Activated naive CD8-positive, alpha-beta T cell treated with anti-CD3 and anti-CD28 coated beads, Interleukin-2, amount 10 ng/mL, durations not matched to agents 7 days and 5 days (primary cell): ENCODE data around the gene FXR1. TPM values are rescaled to one million over a fixed set of nuclear protein-coding genes. Genes with fewer than 3 reads are reported as not detected.
"Not testable (repeated sequence)": the region's sequence is repeated elsewhere in the genome, so short reads cannot be mapped to it uniquely, and the experiment has no call there.

Source experiments
- ATAC-seq: fragments of 150-1000 bp; cut with Tn5 transposase; one replicate; pipeline ENCODE4 v1.10.0; 2021; ENCODE audit warnings: low read depth, moderate library complexity
- POLR2A ChIA-PET: fragments of 350-600 bp; sonication (Branson Sonifier 250); formaldehyde crosslinking; loops from one replicate; lab custom pipeline; 2021; ENCODE audit warnings: antibody characterized with exemption; lab: Charles Lee
- DNase-seq: peaks from one replicate; pipeline ENCODE4 v3.0.0; 2021
- H3K27ac Mint-ChIP-seq: one replicate; pipeline ENCODE4 v1.8.0; 2022; ENCODE audit warnings: mild to moderate bottlenecking, mixed read lengths
- H3K27me3 Mint-ChIP-seq: one replicate; pipeline ENCODE4 v1.8.0; 2022; ENCODE audit warnings: mild to moderate bottlenecking, moderate library complexity, mixed read lengths
- H3K36me3 Mint-ChIP-seq: one replicate; pipeline ENCODE4 v1.8.0; 2021; ENCODE audit warnings: mild to moderate bottlenecking, mixed read lengths
- H3K4me1 Mint-ChIP-seq: one replicate; pipeline ENCODE4 v1.8.0; 2021; ENCODE audit warnings: mixed read lengths
- H3K4me3 Mint-ChIP-seq: one replicate; pipeline ENCODE4 v1.8.0; 2022; ENCODE audit warnings: mild to moderate bottlenecking, moderate library complexity, mixed read lengths
- H3K9me3 Mint-ChIP-seq: one replicate; pipeline ENCODE4 v1.8.0; 2021; ENCODE audit warnings: mixed read lengths
- total RNA-seq, 2 experiments: library from RNA; stranded (reverse); gene quantifications; one replicate each; pipeline ENCODE4 v1.2.3, GENCODE V29; 2021

The FXR1 gene
- total RNA-seq, 2 experiments from 2014 or later, result 140 TPM

- not testable (repeated sequence) for DNase-seq, H3K27ac Mint-ChIP-seq
- peaks cover 20% of the 10 kb centered on the region for H3K9me3 Mint-ChIP-seq
Observed at GRCh38 chr3:181002331-181002730, 89.9 kb downstream of the FXR1 start.

DNA sequence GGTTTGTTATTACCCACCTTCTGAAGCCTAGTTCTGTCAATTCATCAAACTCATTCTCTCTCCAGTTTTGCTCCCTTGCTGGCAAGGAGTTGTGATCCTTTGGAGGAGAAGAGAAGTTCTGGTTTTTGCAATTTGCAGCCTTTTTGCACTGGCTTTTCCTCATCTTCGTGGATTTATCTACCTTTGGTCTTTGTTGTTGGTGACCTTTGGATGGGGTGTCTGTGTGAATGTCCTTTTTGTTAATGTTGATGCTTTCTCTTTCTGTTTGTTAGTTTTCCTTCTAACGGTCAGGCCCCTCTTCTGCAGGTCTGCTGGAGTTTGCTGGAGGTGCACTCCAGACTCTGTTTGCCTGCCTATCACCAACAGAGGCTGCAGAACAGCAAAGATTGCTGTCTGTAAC lies 91.0 kb downstream of the FXR1 start:
- ATAC-seq, DNase-seq, H3K4me1 Mint-ChIP-seq, H3K27ac Mint-ChIP-seq, POLR2A ChIA-PET, H3K4me3 Mint-ChIP-seq, H3K36me3 Mint-ChIP-seq, H3K27me3 Mint-ChIP-seq: not testable (repeated sequence)
- peaks cover 20% of the 10 kb centered on the region for H3K9me3 Mint-ChIP-seq

More at GRCh38 chr3:181002331-181002730, 89.9 kb downstream of the FXR1 start:
- H3K27me3 Mint-ChIP-seq, POLR2A ChIA-PET, H3K4me1 Mint-ChIP-seq, ATAC-seq, H3K36me3 Mint-ChIP-seq, H3K4me3 Mint-ChIP-seq: not testable (repeated sequence)

DNA sequence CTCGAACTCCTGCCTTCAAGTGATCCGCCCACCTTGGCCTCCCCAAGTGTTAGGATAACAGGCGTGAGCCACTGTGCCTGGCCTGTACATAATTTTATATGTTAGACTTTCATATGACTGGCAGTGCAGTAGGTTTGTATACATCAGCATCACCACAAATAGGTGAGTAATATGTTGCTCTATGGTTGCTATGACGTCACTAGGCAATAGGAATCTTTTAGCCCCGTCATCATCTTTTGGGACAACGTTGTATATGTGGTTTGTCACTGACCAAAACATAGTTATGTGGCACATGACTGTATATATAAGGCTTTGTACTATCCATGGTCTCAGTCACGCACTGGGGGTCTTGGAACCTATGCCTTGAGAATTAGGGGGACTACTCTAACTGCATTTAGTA lies 94.1 kb downstream of the FXR1 start:
- ATAC-seq (no peak), DNase-seq (no peak)
- Mint-ChIP-seq H3K4me3 (no peak overlapping the region), H3K27ac (no peak overlapping the region), H3K9me3 (peaks cover 9% of the 10 kb centered on the region), H3K36me3 (no peaks in the 10 kb centered on the region), H3K27me3 (no peaks in the 10 kb centered on the region), H3K4me1 (no peaks in the 10 kb centered on the region)
- POLR2A ChIA-PET, result no interaction called here

DNA sequence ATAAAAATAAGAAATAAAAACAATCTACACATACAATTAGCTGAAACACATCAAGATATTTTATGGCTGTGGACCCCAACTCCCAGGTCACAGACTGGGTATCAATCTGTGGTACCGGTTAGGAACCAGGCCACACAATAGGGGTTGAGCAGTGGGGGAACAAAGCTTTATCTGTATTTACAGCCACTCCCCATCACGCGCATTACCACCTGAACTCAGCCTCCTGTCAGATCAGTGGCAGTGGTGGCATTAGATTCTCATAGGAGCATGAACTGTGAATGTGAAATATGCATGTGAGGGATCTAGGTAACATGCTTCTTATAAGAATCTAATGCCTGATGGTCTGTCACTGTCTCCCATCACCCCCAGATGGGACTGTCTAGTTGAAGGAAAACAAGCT lies 94.8 kb downstream of the FXR1 start:
- POLR2A ChIA-PET, result interaction anchor here (0.6 kb wide), 1 partner anchor 1357 kb away, joined by 4 read pairs; no protein-coding TSS in a partner anchor
- Mint-ChIP-seq H3K9me3 (peaks cover 4% of the 10 kb centered on the region), H3K4me3 (no peak overlapping the region), H3K4me1 (no peaks in the 10 kb centered on the region), H3K27ac (no peak overlapping the region), H3K36me3 (no peaks in the 10 kb centered on the region), H3K27me3 (no peaks in the 10 kb centered on the region)
- no peak for ATAC-seq
- no peak for DNase-seq

- POLR2A ChIA-PET, result no interaction called here
- Mint-ChIP-seq H3K4me1 (no peaks in the 10 kb centered on the region), H3K27ac (no peak overlapping the region), H3K9me3 (no peaks in the 10 kb centered on the region), H3K27me3 (peaks cover 2% of the 10 kb centered on the region), H3K36me3 (no peaks in the 10 kb centered on the region), H3K4me3 (no peak overlapping the region)
- DNase-seq (no peak), ATAC-seq (no peak)
Observed at GRCh38 chr3:181008796-181009195, 96.3 kb downstream of the FXR1 start.

GRCh38 chr3:181009225-181009624 lies 96.8 kb downstream of the FXR1 start:
- DNase-seq (no peak), ATAC-seq (no peak)
- no peaks in the 10 kb centered on the region for H3K4me1 Mint-ChIP-seq
- H3K36me3 Mint-ChIP-seq, result no peaks in the 10 kb centered on the region
- no peaks in the 10 kb centered on the region for H3K9me3 Mint-ChIP-seq
- no peak overlapping the region for H3K4me3 Mint-ChIP-seq
- H3K27me3 Mint-ChIP-seq, result peaks cover 2% of the 10 kb centered on the region
- H3K27ac Mint-ChIP-seq, result no peak overlapping the region
- POLR2A ChIA-PET, result no interaction called here

- no peak for ATAC-seq
- Mint-ChIP-seq H3K4me3 (no peak overlapping the region), H3K27ac (no peak overlapping the region), H3K9me3 (no peaks in the 10 kb centered on the region), H3K4me1 (no peaks in the 10 kb centered on the region), H3K27me3 (peaks cover 2% of the 10 kb centered on the region), H3K36me3 (no peaks in the 10 kb centered on the region)
- DNase-seq, result no peak
- POLR2A ChIA-PET, result no interaction called here
Observed at GRCh38 chr3:181017690-181018089, 105.2 kb downstream of the FXR1 start.

DNA sequence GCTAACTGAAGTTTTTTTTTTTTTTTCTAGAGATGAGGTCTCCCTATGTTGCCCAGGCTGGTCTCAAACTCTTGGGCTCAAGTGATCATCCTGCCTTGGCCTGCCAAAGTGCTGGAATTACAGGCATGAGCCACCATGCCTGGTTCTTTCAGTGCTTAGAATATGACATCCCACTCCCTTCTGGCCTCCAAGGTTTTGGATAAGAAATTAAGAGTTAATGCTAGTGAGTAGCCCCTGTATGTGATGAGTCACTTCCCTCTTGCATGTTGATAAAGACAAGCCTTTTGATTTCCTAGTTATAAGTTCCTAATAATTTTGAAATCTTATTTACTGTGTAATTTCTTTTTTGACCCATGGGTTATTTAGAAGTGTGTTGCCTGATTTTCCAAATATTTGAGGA lies 112.7 kb downstream of the FXR1 start:
- POLR2A ChIA-PET, result no interaction called here
- ATAC-seq, result no peak
- Mint-ChIP-seq H3K4me3 (no peak overlapping the region), H3K27me3 (no peaks in the 10 kb centered on the region), H3K4me1 (no peaks in the 10 kb centered on the region), H3K9me3 (peaks cover 1% of the 10 kb centered on the region), H3K36me3 (no peaks in the 10 kb centered on the region), H3K27ac (no peak overlapping the region)
- DNase-seq, result no peak

DNA sequence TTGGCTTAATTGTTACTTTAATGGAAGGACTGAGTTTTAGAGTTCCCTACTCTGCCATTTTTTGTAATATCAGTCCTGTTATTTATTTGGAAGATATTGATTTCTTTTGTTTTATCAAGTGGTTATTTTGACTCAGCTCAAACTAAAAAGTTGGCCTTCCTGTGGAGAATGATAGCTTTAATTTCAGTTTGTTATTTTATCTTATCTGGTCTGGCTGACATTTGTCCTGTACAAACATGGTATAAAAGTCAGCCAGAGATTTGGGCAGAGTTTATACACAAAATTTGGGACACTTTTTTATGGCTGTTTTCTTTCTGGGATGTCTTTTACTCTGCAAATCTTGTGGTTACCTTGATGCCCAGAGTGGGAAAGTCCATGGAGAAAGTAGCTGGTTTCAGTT lies 118.5 kb downstream of the FXR1 start:
- Mint-ChIP-seq H3K4me1 (no peaks in the 10 kb centered on the region), H3K36me3 (no peaks in the 10 kb centered on the region), H3K9me3 (no peaks in the 10 kb centered on the region), H3K27me3 (no peaks in the 10 kb centered on the region), H3K27ac (no peak overlapping the region), H3K4me3 (no peak overlapping the region)
- ATAC-seq (no peak), DNase-seq (no peak)
- POLR2A ChIA-PET, result no interaction called here

Other genes starting within 250 kb of the FXR1 start
- gene CCDC39, start 233.2 kb upstream of the FXR1 start, total RNA-seq, result not detected
- gene DNAJC19, start 77.1 kb downstream of the FXR1 start, total RNA-seq, result 10 to 100 TPM; 51.7 to 63.7 TPM